GM12874 (cell line): Measurements from ENCODE around the gene PSRC1.

Experiments used
- TF ChIP-seq, protein P1 (sequence below): IDR thresholded peaks from 2 replicates; pipeline ENCODE4 v1.5.1; 2011; ENCODE audit warnings: low read depth, mild to moderate bottlenecking, control low read depth, low read length, moderate library complexity; ENCODE audit not compliant: insufficient read depth

PSRC1 gene

DNA sequence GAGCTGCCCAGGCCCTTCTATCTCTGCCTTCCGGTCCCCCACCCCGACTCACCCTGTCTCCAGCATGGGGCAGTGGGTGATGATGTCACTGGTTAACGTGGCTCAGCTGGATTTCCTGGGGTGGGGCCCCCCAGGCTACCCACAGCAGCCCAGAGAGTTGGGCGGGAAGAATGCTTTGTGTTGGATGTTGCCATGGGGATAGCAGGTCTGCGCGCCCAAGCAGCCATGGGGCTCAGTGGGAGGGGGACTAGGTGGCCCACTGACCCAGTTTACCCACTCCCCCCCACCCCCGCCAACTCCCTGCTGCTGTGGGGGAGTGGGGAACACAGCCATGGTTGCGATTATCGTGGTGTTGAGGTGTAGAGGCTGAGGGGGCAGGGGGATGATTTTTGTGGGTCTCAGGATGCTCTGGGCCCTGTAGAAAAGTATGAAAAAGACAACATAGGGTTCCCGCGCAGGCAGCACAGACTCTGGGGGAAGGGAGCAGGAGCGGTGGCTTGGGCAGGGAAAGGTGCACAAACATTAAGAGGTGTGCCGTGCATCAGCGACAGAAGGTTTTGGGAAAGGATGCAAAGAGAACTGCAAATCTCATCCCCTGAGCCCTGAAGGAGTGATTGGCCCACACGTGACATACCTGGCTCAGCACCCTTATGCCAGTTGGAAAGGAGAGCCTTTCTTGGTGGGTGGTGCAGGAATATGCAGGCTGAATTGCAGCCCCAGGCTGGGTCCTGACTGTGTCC, 25.1 kb downstream of the PSRC1 start:
- TF ChIP-seq, protein P1, sequence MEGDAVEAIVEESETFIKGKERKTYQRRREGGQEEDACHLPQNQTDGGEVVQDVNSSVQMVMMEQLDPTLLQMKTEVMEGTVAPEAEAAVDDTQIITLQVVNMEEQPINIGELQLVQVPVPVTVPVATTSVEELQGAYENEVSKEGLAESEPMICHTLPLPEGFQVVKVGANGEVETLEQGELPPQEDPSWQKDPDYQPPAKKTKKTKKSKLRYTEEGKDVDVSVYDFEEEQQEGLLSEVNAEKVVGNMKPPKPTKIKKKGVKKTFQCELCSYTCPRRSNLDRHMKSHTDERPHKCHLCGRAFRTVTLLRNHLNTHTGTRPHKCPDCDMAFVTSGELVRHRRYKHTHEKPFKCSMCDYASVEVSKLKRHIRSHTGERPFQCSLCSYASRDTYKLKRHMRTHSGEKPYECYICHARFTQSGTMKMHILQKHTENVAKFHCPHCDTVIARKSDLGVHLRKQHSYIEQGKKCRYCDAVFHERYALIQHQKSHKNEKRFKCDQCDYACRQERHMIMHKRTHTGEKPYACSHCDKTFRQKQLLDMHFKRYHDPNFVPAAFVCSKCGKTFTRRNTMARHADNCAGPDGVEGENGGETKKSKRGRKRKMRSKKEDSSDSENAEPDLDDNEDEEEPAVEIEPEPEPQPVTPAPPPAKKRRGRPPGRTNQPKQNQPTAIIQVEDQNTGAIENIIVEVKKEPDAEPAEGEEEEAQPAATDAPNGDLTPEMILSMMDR: no peak

DNA sequence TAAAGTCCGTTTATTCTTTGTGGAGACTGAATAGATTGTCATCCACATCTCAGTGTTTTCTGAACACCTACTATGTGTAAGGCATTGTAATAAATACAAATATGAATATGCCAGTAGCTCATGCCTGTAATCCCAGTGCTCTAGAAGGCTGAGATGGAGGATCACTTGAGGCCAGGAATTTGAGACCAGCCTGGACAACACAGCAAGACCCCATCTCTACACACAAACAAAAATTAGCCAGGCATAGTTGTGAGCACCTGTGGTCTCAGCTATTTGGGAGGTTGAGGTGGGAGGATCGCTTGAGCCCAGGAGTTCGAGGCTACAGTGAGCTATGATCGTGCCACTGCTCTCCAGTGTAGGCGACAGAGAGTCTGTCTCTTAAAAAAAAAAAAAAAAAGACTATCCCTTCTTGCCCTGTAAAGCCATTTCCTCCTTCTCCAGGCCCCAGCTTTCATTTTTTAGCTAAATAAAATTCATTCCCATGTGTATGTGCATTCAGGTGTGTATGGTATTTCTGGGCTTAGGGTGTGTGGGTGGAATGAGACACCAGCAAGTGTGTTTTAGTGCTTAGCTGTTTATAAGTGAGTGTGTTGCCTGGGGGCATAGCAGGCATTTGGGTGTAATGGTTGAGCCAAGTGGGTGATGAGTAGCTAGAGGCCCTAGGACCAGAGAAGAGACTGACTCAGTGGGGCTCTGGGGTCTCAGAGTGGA, 25.8 kb downstream of the PSRC1 start:
- TF ChIP-seq, protein P1: no peak

DNA sequence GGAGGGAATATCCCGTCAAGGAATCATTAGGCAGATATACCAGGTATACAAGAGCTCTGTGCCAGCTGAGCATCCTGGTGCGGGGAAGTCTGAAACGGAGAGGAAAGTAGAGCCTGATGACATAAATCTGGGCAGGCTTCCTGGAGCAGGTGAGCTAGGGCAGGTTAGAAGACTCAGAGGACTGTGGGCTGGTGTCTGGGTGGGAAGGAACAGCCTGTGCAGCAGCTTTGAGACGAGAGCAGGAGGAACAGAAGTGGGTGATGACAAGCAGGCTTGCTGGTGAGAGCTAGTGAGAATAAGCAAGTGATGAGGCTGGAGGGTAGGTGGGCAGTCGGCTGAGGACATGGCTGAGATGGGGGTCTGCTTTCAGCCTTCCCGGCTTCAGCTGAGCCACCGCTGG, 26.9 kb downstream of the PSRC1 start:
- TF ChIP-seq, protein P1: no peak

DNA sequence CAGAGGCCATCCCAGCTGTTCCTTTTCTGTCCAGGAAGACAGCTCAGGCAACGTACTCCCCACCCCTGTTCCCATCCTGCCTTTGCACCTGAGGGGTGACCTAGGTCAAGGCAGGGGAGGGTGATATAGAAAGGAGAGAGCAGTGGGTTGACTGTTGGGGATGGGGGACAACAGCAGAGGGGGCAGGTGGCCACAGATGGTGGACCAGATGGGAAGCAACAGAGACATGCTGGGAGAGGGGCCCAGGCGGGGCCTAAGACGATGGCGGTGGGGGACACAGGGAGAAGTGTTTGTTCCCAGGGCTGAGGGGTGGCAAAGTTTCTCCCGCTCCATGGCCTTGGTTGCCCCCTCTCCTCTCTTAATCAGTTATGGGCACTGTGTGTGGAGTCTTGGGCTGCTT, 27.3 kb downstream of the PSRC1 start:
- TF ChIP-seq, protein P1: no peak

DNA sequence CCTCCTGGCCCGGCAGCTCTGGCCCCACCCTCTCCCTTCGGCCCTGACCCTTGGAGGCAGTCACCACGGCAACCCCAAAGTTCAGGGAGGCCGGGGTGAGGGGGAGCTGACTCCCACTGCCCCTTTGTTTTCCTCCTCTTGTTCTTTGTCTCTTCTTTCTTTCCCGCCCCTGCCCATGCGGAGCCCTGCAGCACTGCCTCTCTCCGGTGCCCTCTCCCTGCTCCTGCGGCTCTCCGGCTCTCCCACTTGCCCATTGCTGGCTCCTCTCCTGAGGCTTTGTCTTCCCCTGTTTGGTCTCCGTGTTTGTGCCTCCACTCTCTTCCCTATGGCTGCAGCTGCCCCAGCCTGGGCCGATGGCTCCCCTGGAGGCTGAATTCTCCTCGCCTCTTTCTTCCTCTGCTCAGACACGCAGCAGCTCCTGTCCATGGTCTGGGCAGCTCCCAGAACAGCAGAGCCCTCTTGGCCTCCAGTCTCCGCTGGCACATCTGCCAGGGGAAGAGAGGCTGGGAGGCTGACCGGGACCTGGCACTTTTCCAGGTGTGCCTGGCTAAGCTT, 27.8 kb downstream of the PSRC1 start:
- TF ChIP-seq, protein P1: no peak

DNA sequence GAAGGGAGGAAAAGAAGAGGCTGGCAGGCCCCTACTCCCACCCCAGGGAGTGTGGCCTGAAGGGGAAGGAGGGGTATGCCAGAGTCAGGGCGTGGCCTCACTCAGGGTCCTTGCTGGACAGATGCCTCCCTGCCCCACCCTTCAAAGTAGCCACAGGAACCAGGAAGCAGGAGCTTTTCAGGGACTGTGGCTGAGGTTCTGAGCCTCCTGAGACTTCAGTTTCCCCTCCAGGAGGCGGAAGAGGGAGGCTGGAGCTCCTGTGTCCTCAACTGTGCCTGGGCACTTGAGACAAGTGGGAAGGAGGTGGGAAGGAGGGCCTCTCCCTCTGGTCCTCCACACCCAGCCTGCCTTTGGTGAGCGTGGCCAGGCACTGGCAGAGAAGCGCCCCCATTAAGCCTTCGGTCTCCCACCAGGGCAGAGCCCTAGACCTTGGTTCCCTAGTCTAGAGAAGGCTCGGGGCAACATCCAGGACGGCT, 28.3 kb downstream of the PSRC1 start:
- TF ChIP-seq, protein P1: no peak

DNA sequence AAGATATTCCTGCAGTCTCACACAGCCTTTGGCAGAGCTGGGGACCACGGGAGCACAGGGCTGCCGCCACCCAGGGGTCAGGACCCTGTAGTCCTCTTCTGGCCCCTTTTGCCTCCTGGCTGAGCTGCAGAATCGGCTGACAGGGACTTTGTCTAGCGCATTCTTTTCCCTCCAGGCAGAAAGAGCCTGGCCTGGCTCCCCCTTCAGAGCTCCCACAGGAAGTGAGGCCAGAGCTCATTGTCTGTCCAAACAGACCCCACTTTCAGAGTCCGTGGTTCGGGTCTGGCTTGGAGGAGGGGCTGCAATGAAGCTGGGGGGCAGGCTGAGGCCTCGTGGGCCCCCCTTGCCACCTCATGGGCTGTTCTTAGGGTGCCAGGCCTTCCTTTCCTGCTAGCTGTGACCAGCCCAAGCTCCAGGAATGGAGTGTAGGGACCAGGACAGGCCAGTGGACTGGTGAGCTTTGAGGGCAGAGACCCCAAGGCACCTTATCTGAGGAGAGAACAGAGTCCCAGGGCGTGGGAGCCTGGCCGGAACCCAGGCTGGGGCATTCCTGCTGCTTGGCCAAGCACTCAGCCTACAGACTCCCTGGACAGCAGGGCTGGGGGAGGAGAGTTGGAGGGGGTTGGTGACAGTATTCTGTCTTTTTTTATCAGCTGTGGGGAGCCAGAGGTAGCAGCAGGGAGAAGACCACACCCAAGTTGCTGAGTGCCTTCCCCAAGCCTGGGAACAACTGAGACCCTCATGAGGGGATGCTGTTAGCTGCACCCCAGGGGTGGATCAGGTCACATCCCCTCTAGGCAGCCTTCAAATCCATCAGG, 28.9 kb downstream of the PSRC1 start:
- TF ChIP-seq, protein P1: no peak
